SK-N-SH (cell line): ENCODE results near the gene TMEM267. TPM values are rescaled to one million over a fixed set of nuclear protein-coding genes. Genes with fewer than 3 reads are reported as not detected.

Experiments
- CTCF ChIA-PET: fragments of 300-600, 350-600 bp; formaldehyde crosslinking; extraction: SDS; loops from one replicate; lab custom pipeline; 2021; lab: Yijun Ruan, JAX
- POLR2A ChIA-PET: fragments of 350-600 bp; sonication (Branson Sonifier 250); formaldehyde crosslinking; extraction: SDS; loops from one replicate; lab custom pipeline; 2020; ENCODE audit warnings: antibody characterized with exemption, inconsistent platforms; lab: Yijun Ruan, JAX
- DNase-seq: peaks from one replicate; pipeline ENCODE4 v3.0.0; 2012
- H2AFZ ChIP-seq: fragments of 200-600 bp; sonication (generic); 2 replicates; pipeline ENCODE4 v1.8.1; 2016; ENCODE audit warnings: antibody characterized with exemption, mild to moderate bottlenecking, low read depth
- H3F3A ChIP-seq: fragments of 200-600 bp; sonication (generic); replicated peaks from 2 replicates; pipeline ENCODE3; 2016; ENCODE audit warnings: antibody characterized with exemption, mild to moderate bottlenecking; ENCODE audit not compliant: insufficient read depth
- H3K27ac ChIP-seq, 2 experiments: fragments of 200-500 bp in 1 of 2; fragments of 200-600 bp in 1 of 2; sonication (Bioruptor generic) in 1 of 2; sonication (generic), shearing (Covaris generic) in 1 of 2; 2 replicates each; pipeline versions ENCODE4 v1.5.1 to v1.6.1; 2014 to 2016; ENCODE audit warnings: low read depth in 2 of 2, inconsistent platforms in 1 of 2, low read length in 1 of 2, mild to moderate bottlenecking in 1 of 2, mixed read lengths in 1 of 2
- H3K27me3 ChIP-seq: fragments of 200-600 bp; sonication (generic), shearing (Covaris generic); 2 replicates; pipeline ENCODE4 v1.6.1; 2016; ENCODE audit warnings: mixed run types; ENCODE audit not compliant: insufficient read depth
- H3K36me3 ChIP-seq, 2 experiments: fragments of 200-500 bp in 1 of 2; fragments of 200-600 bp in 1 of 2; sonication (Bioruptor generic) in 1 of 2; sonication (generic) in 1 of 2; replicated peaks in 1 of 2; 2 replicates each; pipeline versions ENCODE3 to v1.5.1; 2014 to 2016; ENCODE audit warnings: low read length in 1 of 2, mild to moderate bottlenecking in 1 of 2; ENCODE audit not compliant: insufficient read depth in 2 of 2, control insufficient read depth in 1 of 2
- H3K4me1 ChIP-seq, 2 experiments: fragments of 200-500 bp in 1 of 2; fragments of 200-600 bp in 1 of 2; sonication (Bioruptor generic) in 1 of 2; sonication (generic), shearing (Covaris generic) in 1 of 2; 2 replicates each; pipeline versions ENCODE4 v1.5.1 to v1.6.1; 2014 to 2016; ENCODE audit warnings: low read depth in 1 of 2, low read length in 1 of 2, mixed run types in 1 of 2; ENCODE audit not compliant: insufficient read depth in 2 of 2, control insufficient read depth in 1 of 2
- H3K4me2 ChIP-seq: fragments of 200-600 bp; sonication (generic), shearing (Covaris generic); 2 replicates; pipeline ENCODE4 v1.6.1; 2017; ENCODE audit warnings: mixed run types
- H3K4me3 ChIP-seq, 2 experiments: fragments of 200-500 bp in 1 of 2; fragments of 200-600 bp in 1 of 2; sonication (Bioruptor generic) in 1 of 2; sonication (generic), shearing (Covaris generic) in 1 of 2; 2 replicates each; pipeline versions ENCODE4 v1.5.1 to v1.8.1; 2014 to 2016; ENCODE audit warnings: low read depth in 2 of 2, inconsistent platforms in 1 of 2, low read length in 1 of 2, mild to moderate bottlenecking in 1 of 2, mixed read lengths in 1 of 2, moderate library complexity in 1 of 2
- H3K79me2 ChIP-seq: fragments of 200-600 bp; sonication (generic); 2 replicates; pipeline ENCODE4 v1.8.1; 2017; ENCODE audit warnings: mild to moderate bottlenecking; ENCODE audit not compliant: insufficient read depth
- H3K9ac ChIP-seq: fragments of 200-600 bp; sonication (generic); 2 replicates; pipeline ENCODE4 v1.6.1; 2017; ENCODE audit warnings: mixed run types
- H3K9me2 ChIP-seq: fragments of 200-600 bp; sonication (generic); 2 replicates; pipeline ENCODE4 v1.6.1; 2017; ENCODE audit warnings: mixed run types
- H3K9me3 ChIP-seq: fragments of 200-600 bp; sonication (generic); 2 replicates; pipeline ENCODE4 v1.6.1; 2017; ENCODE audit warnings: mixed run types, mild to moderate bottlenecking, moderate library complexity
- H4K20me1 ChIP-seq: fragments of 200-600 bp; sonication (generic); 2 replicates; pipeline ENCODE4 v1.6.1; 2017; ENCODE audit warnings: mild to moderate bottlenecking, mixed run types; ENCODE audit not compliant: insufficient read depth
- ELF1 ChIP-seq: IDR thresholded peaks from 2 replicates; pipeline ENCODE4 v1.4.0; 2012
- EP300 ChIP-seq, 2 experiments: IDR thresholded peaks; 2 replicates each; pipeline versions ENCODE4 v1.4.0 to v1.6.1; 2012; ENCODE audit warnings: borderline replicate concordance in 1 of 2, low read depth in 1 of 2, low read length in 1 of 2
- FOXM1 ChIP-seq: IDR thresholded peaks from 2 replicates; pipeline ENCODE4 v1.4.0; 2012; ENCODE audit warnings: low read depth, mild to moderate bottlenecking
- JUND ChIP-seq: IDR thresholded peaks from 2 replicates; pipeline ENCODE4 v1.4.0; 2012
- MXI1 ChIP-seq: IDR thresholded peaks from 2 replicates; pipeline ENCODE4 v1.6.1; 2012; ENCODE audit warnings: mild to moderate bottlenecking, low read depth, low read length, improper control_type of control experiment
- NFIC ChIP-seq: IDR thresholded peaks from 2 replicates; pipeline ENCODE4 v1.4.0; 2012; ENCODE audit warnings: borderline replicate concordance
- NRF1 ChIP-seq: IDR thresholded peaks from 2 replicates; pipeline ENCODE4 v1.6.1; 2012; ENCODE audit warnings: low read depth, mild to moderate bottlenecking, low read length
- POLR2AphosphoS5 ChIP-seq: IDR thresholded peaks from 2 replicates; pipeline ENCODE4 v1.6.1; 2012; ENCODE audit warnings: low read depth, low read length
- RAD21 ChIP-seq: IDR thresholded peaks from 2 replicates; pipeline ENCODE4 v1.6.1; 2012; ENCODE audit warnings: mild to moderate bottlenecking, low read length
- RCOR1 ChIP-seq: fragments of 150-350 bp; IDR thresholded peaks from 2 replicates; pipeline ENCODE4 v1.6.1; 2017; ENCODE audit warnings: antibody characterized with exemption, low read length
- SMC3 ChIP-seq: IDR thresholded peaks from 2 replicates; pipeline ENCODE4 v1.6.1; 2012; ENCODE audit warnings: low read depth, low read length, improper control_type of control experiment
- YY1 ChIP-seq: IDR thresholded peaks from 2 replicates; pipeline ENCODE4 v1.4.0; 2012; ENCODE audit warnings: low read depth, mild to moderate bottlenecking
- WGBS: methylation state at CpG from one replicate; pipeline ENCODE4 v1.1.6; 2017; ENCODE audit warnings: low lambda C conversion rate; 5-methylcytosine and 5-hydroxymethylcytosine counted together
- polyA plus RNA-seq, 3 experiments: library from polyadenylated mRNA; depleted of rRNA; stranded (reverse); fragments of >200 nt; gene quantifications; 2 replicates each; pipeline ENCODE4 v1.2.3, GENCODE V29; 2012
- TF ChIP-seq, protein P1 (sequence below): IDR thresholded peaks from 2 replicates; pipeline ENCODE4; 2012
- TF ChIP-seq, protein P2 (sequence below): fragments of 150-350 bp; IDR thresholded peaks from 2 replicates; pipeline ENCODE4 v1.6.1; 2016; ENCODE audit warnings: mild to moderate bottlenecking, low read depth, low read length
- TF ChIP-seq, protein P3 (sequence below): IDR thresholded peaks from 2 replicates; pipeline ENCODE4 v1.6.1; 2012; ENCODE audit warnings: mild to moderate bottlenecking, low read depth, low read length, moderate library complexity

TMEM267 gene
- polyA plus RNA-seq, 1 of the 3 experiments (the other 2 are of a cell fraction) = 5.7 TPM

GRCh38 chr5:43429016-43429415 lies 54.6 kb downstream of the TMEM267 start:
- ChIA-PET POLR2A (no interaction called here), CTCF (interaction anchor here (0.9 to 1.6 kb wide), 2 partner anchors 39 to 55 kb away, joined by 3 to 5 read pairs; partner anchors contain the start of gene TMEM267)
- Histone ChIP-seq H3K36me3 (no peaks in the 10 kb centered on the region), H3K9ac (no peak overlapping the region), H3F3A (peaks cover 3% of the 10 kb centered on the region), H4K20me1 (no peaks in the 10 kb centered on the region), H2AFZ (no peak overlapping the region), H3K4me1 (no peaks in the 10 kb centered on the region), H3K27me3 (no peaks in the 10 kb centered on the region), H3K9me3 (no peaks in the 10 kb centered on the region), H3K4me2 (no peak overlapping the region), H3K27ac (no peak overlapping the region), H3K9me2 (no peaks in the 10 kb centered on the region), H3K79me2 (no peaks in the 10 kb centered on the region), H3K4me3 (no peak overlapping the region)
- no peak for DNase-seq
- TF ChIP-seq FOXM1 (no peak), ELF1 (no peak), EP300 (IDR thresholded peaks at IDR 0.05; ENCODE audit: borderline replicate concordance in 1 of 2, low read depth in 1 of 2, low read length in 1 of 2) (no peak), SMC3 (no peak)
- TF ChIP-seq, protein P1, sequence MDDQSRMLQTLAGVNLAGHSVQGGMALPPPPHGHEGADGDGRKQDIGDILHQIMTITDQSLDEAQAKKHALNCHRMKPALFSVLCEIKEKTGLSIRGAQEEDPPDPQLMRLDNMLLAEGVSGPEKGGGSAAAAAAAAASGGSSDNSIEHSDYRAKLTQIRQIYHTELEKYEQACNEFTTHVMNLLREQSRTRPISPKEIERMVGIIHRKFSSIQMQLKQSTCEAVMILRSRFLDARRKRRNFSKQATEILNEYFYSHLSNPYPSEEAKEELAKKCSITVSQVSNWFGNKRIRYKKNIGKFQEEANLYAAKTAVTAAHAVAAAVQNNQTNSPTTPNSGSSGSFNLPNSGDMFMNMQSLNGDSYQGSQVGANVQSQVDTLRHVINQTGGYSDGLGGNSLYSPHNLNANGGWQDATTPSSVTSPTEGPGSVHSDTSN = no peak
- TF ChIP-seq, protein P2, sequence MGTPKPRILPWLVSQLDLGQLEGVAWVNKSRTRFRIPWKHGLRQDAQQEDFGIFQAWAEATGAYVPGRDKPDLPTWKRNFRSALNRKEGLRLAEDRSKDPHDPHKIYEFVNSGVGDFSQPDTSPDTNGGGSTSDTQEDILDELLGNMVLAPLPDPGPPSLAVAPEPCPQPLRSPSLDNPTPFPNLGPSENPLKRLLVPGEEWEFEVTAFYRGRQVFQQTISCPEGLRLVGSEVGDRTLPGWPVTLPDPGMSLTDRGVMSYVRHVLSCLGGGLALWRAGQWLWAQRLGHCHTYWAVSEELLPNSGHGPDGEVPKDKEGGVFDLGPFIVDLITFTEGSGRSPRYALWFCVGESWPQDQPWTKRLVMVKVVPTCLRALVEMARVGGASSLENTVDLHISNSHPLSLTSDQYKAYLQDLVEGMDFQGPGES = no peak
- 90% methylated on average over 7 of the region's 7 CpGs for WGBS

- Histone ChIP-seq H2AFZ (no peak overlapping the region), H3K27ac (no peak overlapping the region), H4K20me1 (no peaks in the 10 kb centered on the region), H3K27me3 (no peaks in the 10 kb centered on the region), H3K4me1 (no peaks in the 10 kb centered on the region), H3K36me3 (no peaks in the 10 kb centered on the region), H3K79me2 (no peaks in the 10 kb centered on the region), H3K9me2 (no peaks in the 10 kb centered on the region), H3K9ac (no peak overlapping the region), H3K9me3 (no peaks in the 10 kb centered on the region), H3K4me2 (no peak overlapping the region), H3F3A (no peaks in the 10 kb centered on the region), H3K4me3 (no peak overlapping the region)
- DNase-seq = no peak
- ChIA-PET CTCF (interaction anchor here (0.7 kb wide), 1 partner anchor 38 kb away, joined by 3 read pairs; no protein-coding TSS in a partner anchor), POLR2A (no interaction called here)
- whole genome bisulfite sequencing = 22% methylated on average over 4 of the region's 4 CpGs
- TF ChIP-seq RCOR1 = no peak
- TF ChIP-seq POLR2AphosphoS5 = no peak
- no peak for TF ChIP-seq MXI1
- TF ChIP-seq YY1 = no peak
- no peak for TF ChIP-seq NFIC
- no peak for TF ChIP-seq RAD21
- no peak for TF ChIP-seq JUND
- TF ChIP-seq, protein P3, sequence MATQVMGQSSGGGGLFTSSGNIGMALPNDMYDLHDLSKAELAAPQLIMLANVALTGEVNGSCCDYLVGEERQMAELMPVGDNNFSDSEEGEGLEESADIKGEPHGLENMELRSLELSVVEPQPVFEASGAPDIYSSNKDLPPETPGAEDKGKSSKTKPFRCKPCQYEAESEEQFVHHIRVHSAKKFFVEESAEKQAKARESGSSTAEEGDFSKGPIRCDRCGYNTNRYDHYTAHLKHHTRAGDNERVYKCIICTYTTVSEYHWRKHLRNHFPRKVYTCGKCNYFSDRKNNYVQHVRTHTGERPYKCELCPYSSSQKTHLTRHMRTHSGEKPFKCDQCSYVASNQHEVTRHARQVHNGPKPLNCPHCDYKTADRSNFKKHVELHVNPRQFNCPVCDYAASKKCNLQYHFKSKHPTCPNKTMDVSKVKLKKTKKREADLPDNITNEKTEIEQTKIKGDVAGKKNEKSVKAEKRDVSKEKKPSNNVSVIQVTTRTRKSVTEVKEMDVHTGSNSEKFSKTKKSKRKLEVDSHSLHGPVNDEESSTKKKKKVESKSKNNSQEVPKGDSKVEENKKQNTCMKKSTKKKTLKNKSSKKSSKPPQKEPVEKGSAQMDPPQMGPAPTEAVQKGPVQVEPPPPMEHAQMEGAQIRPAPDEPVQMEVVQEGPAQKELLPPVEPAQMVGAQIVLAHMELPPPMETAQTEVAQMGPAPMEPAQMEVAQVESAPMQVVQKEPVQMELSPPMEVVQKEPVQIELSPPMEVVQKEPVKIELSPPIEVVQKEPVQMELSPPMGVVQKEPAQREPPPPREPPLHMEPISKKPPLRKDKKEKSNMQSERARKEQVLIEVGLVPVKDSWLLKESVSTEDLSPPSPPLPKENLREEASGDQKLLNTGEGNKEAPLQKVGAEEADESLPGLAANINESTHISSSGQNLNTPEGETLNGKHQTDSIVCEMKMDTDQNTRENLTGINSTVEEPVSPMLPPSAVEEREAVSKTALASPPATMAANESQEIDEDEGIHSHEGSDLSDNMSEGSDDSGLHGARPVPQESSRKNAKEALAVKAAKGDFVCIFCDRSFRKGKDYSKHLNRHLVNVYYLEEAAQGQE = no peak
- no peak for TF ChIP-seq NRF1
Observed at GRCh38 chr5:43427306-43427705, 56.4 kb downstream of the TMEM267 start.
